Measurements from ENCODE around the gene STIMATE. TPM values are rescaled to one million over a fixed set of nuclear protein-coding genes. Genes with fewer than 3 reads are reported as not detected.

STIMATE gene
- total and polyA plus RNA-seq, 2 of the 4 experiments (the other 2 are of a cell fraction): 10.6 to 17.8 TPM

DNA sequence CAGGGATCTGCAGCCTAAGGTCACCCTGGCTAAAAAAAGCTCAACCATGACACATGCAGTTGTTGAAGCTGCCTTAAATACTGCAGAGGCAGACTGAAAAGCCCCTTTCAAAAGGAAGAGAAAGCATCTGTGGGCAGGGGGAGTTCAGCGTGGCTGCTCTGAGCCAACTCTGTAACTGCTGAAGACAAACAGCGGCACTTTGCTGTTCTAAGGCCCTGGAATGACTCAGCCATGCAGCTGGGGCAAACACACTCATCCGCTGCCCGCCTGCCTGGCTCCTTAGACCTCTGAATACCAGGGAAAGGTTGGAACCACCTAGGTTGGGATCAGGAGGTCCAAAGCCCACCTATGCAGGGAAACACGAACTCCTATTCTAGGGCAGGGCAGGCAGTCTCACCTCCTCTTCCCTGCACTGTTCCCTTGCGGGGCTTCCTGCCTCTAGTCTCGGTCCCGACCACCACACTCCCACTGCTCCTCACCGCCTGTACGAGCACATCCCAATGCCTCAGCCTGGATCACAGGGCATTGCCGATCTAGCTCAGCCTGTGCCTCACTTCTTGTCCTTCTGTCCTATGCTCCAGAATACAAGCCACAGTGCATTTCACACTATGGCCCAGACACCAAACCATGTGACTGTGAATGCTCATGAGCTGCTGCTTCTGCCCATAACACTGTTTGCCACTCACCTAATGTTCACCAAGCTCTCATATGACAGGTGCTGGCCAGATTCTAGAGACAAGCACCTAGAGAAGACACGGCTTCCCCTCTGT, 56.0 kb downstream of the STIMATE start:
- POLR2A ChIA-PET (ENCODE audit: unreplicated experiment): no interaction called here
- peaks cover 14% of the 10 kb centered on the region; the same call in 1 of the 2 replicates for H3K36me3 ChIP-seq (ENCODE audit: control insufficient read depth, insufficient read depth, low read length)
- no peak overlapping the region for H3K4ac ChIP-seq (ENCODE audit: low read depth, low read length)
- H2AFZ ChIP-seq (replicated peaks; ENCODE audit: low read length, poor library complexity): no peak overlapping the region
- H3K23ac ChIP-seq (ENCODE audit: low read depth, low read length): no peak overlapping the region
- H3K4me3 ChIP-seq (ENCODE audit: insufficient read depth, low read depth, low read length): no peak overlapping the region
- H2BK20ac ChIP-seq (ENCODE audit: low read depth, low read length): no peak overlapping the region
- H2AK9ac ChIP-seq (replicated peaks; ENCODE audit: low read depth, low read length, poor library complexity): no peak overlapping the region
- ATAC-seq (ENCODE audit: low read depth): no peak; the same call in 1 of the 2 replicates
- CTCF ChIA-PET: interaction anchor here (1.0 kb wide), 1 partner anchor 21 kb away, joined by 3 read pairs; no protein-coding TSS in a partner anchor
- in situ Hi-C loops (cut with MboI; ENCODE audit: low sequenced_read_pairs): no loop called here
- no peaks in the 10 kb centered on the region; the same call in 1 of the 2 replicates for H4K20me1 ChIP-seq (ENCODE audit: insufficient read depth, low read length)
- no peak overlapping the region for H3K18ac ChIP-seq (ENCODE audit: low read depth, low read length)
- no peak overlapping the region for H2BK15ac ChIP-seq (ENCODE audit: low read depth, low read length)
- TF ChIP-seq NFE2L2 (IDR thresholded peaks at IDR 0.05; ENCODE audit: low read depth, low read length) (no peak), RCOR1 (IDR thresholded peaks at IDR 0.05; ENCODE audit: insufficient replicate concordance, low read length) (no peak)
- TF ChIP-seq, protein P1, sequence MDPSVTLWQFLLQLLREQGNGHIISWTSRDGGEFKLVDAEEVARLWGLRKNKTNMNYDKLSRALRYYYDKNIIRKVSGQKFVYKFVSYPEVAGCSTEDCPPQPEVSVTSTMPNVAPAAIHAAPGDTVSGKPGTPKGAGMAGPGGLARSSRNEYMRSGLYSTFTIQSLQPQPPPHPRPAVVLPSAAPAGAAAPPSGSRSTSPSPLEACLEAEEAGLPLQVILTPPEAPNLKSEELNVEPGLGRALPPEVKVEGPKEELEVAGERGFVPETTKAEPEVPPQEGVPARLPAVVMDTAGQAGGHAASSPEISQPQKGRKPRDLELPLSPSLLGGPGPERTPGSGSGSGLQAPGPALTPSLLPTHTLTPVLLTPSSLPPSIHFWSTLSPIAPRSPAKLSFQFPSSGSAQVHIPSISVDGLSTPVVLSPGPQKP (IDR thresholded peaks at IDR 0.05; ENCODE audit: borderline replicate concordance, low read depth, low read length): no peak
- dilution Hi-C loops (cut with HindIII; ENCODE audit: low sequenced_read_pairs, unreplicated experiment): no loop called here
- H3K9me3 ChIP-seq (ENCODE audit: control insufficient read depth, insufficient read depth, low read length): no peaks in the 10 kb centered on the region
- H3K27ac ChIP-seq (ENCODE audit: insufficient read depth, low read length): no peak overlapping the region
- H3K4me1 ChIP-seq (ENCODE audit: control insufficient read depth, insufficient read depth, low read length): peaks cover 4% of the 10 kb centered on the region; the same call in 1 of the 2 replicates
- H2AK5ac ChIP-seq (ENCODE audit: low read depth, low read length): no peak overlapping the region
- H3K9me1 ChIP-seq (ENCODE audit: insufficient read depth, low read length): peaks cover 9% of the 10 kb centered on the region; the same call in 1 of the 2 replicates
- H2BK5ac ChIP-seq (ENCODE audit: low read depth, low read length, poor library complexity, severe bottlenecking): no peak overlapping the region
- no peak overlapping the region for H3K56ac ChIP-seq (ENCODE audit: extremely low read depth, insufficient read depth, low read length)
- no peaks in the 10 kb centered on the region; a peak in 1 of 4 replicates for H3K79me1 ChIP-seq (ENCODE audit: low read depth in 1 of 2, low read length in 2 of 2)
- H4K5ac ChIP-seq (ENCODE audit: low read depth, low read length): no peak overlapping the region
- no peak overlapping the region for H3K9ac ChIP-seq (ENCODE audit: low read depth, low read length)
- no TSS peak for BruUV-seq (replicated peaks)
- intact Hi-C loops (cut with micrococcal nuclease): no loop called here
- no peak overlapping the region for H4K8ac ChIP-seq (ENCODE audit: low read depth in 2 of 2, low read length in 2 of 2)
- peak; percentile 31 for DNase-seq
- H3K14ac ChIP-seq (replicated peaks; ENCODE audit: low read depth, low read length): no peak overlapping the region
- 87% methylated on average over 8 of the region's 12 CpGs; no CpG with 5 or more reads in 1 of the 2 experiments for WGBS, 2 experiments (ENCODE audit: extremely low coverage in 2 of 2, insufficient read length in 1 of 2)
- no peaks in the 10 kb centered on the region for H3K27me3 ChIP-seq (ENCODE audit: control insufficient read depth, insufficient read depth, low read length)
- H3K4me2 ChIP-seq (ENCODE audit: low read depth, low read length): no peak overlapping the region
- H2BK120ac ChIP-seq (ENCODE audit: low read depth, low read length): no peak overlapping the region
- no peak overlapping the region for H4K91ac ChIP-seq (ENCODE audit: insufficient read depth, low read depth, low read length)

All from IMR-90 (cell line).